Measurements from ENCODE around the gene DAP.

DAP gene

GRCh38 chr5:10688651-10689171, 72.3 kb downstream of the DAP start:
- DNase-seq: no peak

- DNase-seq: no peak
These were observed 74.1 kb downstream of the DAP start for GRCh38 chr5:10686890-10687289.

- DNase-seq: no peak
These were observed 75.9 kb downstream of the DAP start for GRCh38 chr5:10685115-10685521.

DNA sequence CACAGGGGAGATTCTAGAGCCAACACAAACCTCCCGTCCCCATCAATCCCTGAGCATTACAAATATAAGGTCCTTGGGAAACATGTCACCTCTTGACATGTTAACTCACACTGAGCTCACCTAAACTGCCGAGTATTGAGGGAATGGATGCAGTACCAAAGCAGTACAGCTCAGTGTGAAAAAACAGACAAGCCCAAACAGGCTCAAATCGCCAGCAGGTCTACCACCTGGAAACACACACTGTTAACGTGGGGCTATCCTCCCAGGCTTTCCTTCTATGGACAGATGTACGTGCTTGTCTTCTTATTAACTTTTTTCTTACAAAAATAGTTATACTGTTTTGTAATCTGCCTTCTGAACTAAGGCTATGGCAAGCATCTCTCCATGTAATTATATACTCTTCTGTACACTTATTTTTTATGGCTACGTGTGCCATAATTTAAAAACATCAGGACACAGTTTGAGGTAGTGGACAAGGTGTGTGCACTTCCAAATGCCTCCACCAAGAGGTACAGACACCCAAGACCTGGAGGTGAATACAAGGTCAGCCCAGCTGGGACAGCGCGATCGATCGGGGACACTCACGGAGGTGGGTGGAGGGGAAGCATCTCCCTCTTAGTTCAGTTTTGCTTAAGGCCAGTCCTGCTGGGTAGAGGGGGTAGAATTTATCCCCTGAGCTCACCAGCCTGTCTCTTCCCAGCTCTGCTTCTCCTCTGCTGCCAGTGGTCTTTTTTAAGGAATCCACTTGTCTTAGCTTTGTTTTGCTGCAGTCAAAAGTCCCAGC, 76.5 kb downstream of the DAP start:
- DNase-seq: no peak

DNA sequence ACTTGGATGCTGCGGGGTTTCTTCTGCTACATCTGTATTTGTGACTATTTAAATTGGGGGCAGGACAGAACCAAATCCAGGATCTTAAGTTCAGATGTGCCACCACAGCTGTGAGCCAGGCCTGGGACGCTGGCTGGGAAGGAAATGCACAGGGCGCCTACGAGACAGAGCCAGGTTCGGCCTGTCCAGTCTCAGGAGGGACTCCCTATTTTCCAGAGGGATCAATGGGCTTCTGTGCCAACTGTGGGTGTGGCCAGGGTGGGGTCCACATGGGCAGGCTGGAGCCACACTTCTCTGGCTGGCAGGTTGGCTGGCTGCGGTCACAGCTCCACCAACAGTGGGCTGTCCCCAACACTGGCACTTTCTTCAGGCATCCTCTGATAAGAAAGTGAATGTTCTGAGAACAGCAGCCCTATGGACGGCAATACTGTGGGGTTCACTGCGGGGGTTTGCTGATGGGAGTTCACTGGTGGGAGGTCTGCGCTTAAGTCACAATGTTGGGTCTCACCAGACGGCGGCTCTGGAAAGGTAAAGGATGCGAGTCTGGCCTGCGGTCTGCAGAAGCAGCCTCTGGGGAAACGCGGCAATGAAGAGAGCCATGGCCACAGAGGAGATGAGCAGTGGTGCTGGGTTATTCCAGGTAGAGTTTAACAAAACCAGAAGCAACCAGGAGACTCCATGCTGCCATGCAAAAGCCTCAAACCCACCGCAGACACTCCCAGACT, 78.1 kb downstream of the DAP start:
- no peak for DNase-seq

GRCh38 chr5:10681731-10682679, 79.0 kb downstream of the DAP start:
- no peak for DNase-seq

GRCh38 chr5:10680876-10681481, 80.1 kb downstream of the DAP start:
- DNase-seq: no peak

GRCh38 chr5:10679336-10679988, 81.6 kb downstream of the DAP start:
- no peak for DNase-seq

- DNase-seq: no peak
These were observed 82.8 kb downstream of the DAP start for GRCh38 chr5:10678244-10678643.

GRCh38 chr5:10677533-10677932, 83.5 kb downstream of the DAP start:
- DNase-seq: no peak

DNA sequence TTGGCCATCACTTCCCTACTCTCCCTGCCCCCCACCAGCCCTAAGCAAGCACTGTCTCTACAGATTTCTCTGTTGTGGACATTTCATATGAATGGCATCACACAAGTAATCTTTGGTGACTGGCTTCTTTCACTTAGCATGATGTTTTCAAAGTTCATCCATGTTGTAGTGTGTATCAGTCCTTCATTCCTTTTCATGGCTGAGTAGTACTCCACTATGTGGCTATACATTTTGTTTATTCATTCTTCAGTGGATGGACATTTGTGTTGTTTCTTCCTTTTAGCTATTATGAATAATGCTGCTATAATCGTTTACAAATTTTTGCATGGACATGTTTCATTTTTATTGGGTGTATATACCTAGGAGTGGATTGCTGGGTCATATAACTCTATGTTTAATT, 84.1 kb downstream of the DAP start:
- no peak for DNase-seq

DNA sequence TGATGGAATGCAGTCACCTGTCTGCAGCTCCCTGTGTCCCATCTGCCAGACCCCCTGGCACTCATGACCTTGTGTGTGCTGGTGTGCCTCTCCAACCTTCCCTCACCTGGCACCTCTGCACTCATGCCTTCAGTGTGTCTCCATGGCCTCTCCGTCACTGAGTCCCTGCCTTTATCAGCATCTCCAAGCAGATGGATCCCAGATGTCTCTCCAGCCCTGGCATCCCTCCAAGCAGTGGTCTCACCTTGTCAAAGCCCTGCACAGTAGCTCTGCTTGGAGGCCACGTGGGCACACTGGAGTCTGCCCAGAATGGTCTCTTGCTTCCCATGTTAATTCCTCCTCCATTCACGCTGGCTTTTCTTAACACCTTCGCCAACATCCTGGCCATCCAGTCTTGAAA, 84.8 kb downstream of the DAP start:
- DNase-seq: no peak

DNA sequence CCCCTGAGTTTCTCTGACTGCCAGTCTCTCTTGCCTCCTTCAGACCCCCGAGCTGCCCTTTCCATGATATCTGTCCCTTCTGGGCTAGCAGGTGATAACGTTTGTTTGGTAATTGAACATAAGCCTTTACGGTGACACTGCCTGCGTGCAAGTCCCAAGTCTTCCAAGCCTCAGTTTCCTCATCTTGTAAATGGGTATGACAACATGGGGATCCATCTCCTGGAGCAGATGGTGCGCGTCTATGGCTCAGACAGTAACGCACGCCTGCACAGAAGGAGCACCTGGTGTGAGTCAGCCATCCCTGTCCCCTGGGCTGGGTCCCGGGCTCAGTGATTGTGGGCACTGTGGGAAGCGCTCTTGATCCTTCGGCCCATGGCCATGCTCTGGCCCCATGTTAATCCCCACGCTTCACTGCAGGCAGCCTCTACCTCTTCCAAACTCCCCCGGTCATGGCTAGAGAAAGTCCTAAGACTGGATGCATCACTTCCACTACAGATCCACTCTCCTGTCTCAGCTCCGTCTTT, 85.8 kb downstream of the DAP start:
- DNase-seq: no peak

- DNase-seq: no peak
These were observed 86.5 kb downstream of the DAP start for GRCh38 chr5:10674582-10674981.

GRCh38 chr5:10674096-10674495, 86.9 kb downstream of the DAP start:
- DNase-seq: no peak

DNA sequence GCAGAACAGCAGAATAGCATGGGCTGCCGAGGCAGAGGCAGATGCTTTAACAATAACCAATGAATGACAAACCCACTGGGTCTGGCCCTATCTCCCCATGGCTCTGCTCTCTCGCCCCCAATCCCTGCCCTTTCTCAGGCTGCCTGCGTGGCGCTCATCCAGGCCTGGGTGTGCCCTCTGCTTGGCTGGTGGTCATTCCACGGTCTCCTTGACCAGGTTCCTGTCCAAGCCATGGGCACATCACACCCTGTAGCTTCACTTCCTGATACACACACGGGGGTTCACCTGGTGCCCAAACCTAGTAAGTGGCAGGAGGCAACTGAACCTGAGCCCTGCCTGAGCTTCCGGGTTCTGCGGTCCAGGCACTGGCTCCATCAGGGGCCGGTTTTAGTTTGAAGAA, 87.6 kb downstream of the DAP start:
- DNase-seq: no peak

DNA sequence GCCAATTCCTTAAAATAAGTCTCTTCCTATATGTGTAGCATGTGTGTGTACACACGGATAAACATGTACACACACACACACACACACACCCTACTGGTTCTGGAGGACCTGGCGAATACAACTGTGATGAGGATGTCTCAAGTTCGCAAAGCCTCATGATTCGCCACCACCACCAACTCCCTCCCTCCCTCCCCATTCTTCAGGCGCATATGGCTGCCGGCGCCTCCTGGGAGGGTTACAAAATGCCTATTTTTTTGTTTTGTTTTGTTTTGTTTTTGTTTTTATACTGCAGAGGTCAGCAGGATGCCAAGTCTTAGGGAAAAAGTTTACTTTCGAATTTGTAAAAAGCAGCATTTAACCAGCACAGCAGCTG, 88.0 kb downstream of the DAP start:
- no peak for DNase-seq

GRCh38 chr5:10672146-10673016, 88.7 kb downstream of the DAP start:
- DNase-seq: no peak

DNA sequence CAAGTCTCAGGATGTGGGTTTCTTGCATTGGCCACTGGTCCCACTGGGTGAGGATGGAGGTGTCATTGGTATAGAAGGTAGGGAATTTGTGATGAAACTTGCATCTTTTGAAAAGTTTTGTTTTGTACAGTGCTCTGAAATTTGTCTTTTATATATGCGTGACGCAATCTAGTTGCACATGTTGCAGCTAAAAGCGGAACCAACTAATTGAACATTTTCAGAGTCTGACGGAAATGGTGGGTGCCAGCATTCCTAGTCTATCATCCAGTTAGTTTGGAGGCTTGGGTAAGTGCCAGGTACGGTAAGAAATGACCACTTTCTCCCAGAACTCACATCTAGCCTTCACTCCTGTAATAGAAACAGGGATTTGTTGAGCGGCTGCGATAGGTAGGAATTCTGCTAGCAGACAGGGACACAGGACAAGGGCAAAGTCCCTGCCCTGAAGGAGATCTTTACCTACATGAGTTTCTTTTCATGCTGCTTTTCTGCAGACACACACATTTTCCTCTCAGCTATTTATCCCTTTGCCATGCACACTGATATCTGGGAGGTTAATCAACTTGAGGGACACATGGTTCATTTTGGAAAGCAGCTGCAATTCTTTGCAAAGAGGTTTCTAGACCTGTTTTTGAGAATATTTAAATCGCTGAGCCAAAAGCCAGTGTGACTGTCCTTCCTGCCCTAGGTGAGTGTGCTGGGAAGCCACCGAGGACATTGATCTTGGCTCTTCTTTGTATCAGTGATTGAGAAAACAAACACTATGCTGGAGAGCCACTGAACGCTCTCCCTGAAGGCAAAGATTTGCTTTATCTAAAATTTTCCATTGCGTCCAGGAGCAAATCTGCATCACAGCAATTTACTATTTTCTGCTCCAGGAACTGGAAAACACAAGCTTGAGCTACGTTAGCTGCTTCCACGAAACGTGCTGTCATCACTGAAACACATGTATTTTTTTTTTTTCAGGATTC, 89.7 kb downstream of the DAP start:
- DNase-seq: no peak

- no peak for DNase-seq
These were observed 91.1 kb downstream of the DAP start for GRCh38 chr5:10669983-10670382.
